ENCODE measurements around the gene TNFRSF18.

TNFRSF18 gene

DNA sequence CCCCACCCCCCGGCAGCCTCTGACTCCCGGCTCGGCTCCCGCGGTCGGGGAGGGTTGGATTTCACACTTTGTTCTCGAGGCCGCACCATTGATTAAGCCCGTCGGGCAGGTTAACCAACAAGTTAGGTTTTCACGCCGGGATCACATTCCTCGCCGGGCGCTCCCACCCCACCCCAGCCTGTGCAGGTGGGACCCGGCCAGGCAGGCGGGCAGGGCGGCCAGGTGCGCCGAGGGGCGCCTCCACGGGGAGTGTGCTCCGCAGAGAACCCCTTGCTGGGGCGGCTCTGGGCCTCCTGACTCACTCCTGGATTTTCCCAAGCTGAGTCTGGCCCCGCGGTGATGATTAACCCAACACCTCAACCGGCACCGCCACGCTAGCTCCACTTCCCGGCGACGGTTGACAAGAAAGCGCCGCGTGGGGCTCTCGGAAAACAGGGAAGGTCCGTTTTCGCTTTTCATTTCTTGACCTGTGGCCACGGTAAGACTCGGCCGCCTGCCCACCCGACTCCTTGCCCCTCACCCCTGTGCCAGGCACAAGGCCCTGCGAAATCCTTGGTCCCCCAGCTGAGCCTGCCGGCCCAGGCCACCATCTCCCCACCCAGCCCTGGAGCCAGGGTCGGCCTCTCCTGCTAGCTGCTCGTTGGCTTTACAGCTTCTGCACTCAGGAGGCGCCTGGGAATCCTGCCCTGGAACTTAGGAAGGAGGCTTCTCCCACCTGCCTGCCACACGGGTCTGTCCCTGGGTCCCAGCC, 41.5 kb downstream of the TNFRSF18 start:
- peak overlapping the region; percentile 85 for H3K4me3 ChIP-seq (ENCODE audit: low read depth, low read length)
- TF ChIP-seq, protein P1, sequence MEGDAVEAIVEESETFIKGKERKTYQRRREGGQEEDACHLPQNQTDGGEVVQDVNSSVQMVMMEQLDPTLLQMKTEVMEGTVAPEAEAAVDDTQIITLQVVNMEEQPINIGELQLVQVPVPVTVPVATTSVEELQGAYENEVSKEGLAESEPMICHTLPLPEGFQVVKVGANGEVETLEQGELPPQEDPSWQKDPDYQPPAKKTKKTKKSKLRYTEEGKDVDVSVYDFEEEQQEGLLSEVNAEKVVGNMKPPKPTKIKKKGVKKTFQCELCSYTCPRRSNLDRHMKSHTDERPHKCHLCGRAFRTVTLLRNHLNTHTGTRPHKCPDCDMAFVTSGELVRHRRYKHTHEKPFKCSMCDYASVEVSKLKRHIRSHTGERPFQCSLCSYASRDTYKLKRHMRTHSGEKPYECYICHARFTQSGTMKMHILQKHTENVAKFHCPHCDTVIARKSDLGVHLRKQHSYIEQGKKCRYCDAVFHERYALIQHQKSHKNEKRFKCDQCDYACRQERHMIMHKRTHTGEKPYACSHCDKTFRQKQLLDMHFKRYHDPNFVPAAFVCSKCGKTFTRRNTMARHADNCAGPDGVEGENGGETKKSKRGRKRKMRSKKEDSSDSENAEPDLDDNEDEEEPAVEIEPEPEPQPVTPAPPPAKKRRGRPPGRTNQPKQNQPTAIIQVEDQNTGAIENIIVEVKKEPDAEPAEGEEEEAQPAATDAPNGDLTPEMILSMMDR (IDR thresholded peaks at IDR 0.05; ENCODE audit: control insufficient read depth, extremely low read depth, insufficient read depth): no peak
- no peak for DNase-seq (ENCODE audit: low read depth)

DNA sequence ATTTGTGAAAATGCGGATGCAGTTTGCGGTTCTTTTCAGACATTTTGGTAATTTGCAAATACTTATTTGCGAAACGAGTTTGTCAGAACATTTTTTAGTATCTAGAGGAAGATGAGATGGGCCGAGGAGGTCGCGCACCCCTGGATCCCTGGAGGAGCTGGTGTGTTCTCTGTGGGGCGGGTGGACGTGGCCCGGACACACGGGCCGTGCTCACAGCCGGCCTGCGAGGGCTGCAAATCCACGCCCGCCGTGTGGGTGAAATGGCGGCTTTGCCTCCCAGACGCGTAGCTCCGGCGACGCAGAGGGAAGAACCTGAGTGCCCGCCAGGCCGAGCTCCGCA, 42.1 kb downstream of the TNFRSF18 start:
- TF ChIP-seq, protein P1 (IDR thresholded peaks at IDR 0.05; ENCODE audit: control insufficient read depth, extremely low read depth, insufficient read depth): no peak
- peak overlapping the region; percentile 85 for H3K4me3 ChIP-seq (ENCODE audit: low read depth, low read length)
- no peak for DNase-seq (ENCODE audit: low read depth)

DNA sequence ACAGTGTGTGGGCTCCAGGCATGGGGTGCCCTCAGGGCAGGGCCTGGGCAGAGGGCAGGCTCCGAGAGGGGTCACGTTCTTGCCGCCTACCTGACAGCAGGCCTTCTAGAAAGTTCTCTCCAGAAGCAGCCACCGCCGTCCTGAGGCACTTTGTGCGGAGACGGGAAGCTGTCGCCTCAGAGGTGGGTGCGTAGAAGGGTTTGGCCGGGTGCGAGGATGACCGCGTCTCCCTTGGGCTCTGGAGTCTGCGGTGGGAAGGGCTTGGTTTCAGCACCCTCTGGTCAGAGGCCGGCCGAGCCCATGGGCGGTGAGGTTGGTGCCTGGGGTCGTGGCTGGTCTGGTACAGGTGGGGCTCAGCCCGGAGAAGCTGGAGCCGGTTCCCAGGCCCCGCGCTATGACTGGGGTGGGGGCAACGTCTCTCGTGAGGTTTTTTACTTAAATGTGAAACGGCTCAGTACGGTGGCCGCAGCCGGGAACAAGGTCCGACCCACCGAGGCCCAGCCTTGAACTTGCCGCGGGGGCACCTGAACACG, 42.8 kb downstream of the TNFRSF18 start:
- TF ChIP-seq, protein P1 (IDR thresholded peaks at IDR 0.05; ENCODE audit: control insufficient read depth, extremely low read depth, insufficient read depth): no peak
- peak overlapping the region; percentile 85 for H3K4me3 ChIP-seq (ENCODE audit: low read depth, low read length)
- DNase-seq (ENCODE audit: low read depth): no peak

DNA sequence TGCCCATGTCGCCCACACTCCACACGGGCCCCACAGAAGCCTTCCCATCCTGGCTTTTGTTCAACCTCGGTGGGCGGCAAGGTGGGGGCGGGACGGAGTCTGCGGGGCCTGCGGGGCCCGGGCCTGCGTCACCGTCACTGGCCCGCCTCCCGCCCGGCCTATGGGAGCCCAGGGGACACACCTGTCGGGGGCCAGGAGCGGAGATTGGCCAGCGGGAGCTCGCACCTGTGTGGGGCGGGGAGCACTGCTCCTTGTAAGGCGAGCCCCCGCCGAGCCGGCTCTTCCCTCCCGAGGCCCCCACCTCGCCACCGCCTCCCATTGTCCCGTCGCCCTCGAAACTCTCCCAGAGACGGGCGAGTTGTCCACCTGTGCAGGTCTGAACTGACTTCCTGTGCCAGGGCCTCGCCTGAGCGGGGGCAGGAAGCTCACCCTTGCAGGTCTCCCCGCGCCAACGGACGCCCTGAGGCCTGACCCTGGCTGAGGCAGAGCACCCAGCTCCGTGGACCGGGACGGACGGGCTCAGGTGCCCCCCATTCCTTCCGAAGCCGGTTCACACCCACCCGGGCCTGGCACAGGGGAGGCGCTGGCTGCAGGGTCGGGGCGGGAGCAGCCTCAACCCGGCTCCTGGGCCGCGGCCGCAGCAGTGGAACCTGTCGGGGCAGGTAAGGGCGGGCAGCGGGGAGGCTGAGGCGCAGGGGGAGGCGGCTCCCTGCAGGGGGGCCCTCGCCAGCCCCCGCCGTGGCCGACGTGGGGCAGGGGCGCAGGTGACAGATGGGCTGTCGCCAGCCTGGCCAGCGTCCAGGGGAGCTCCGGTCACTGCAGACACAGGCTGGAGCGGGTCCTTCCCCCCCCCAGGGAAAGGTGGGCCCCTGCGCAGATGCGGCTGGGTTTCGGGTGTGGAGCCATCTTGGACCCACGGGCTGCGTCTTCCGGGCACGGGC, 43.5 kb downstream of the TNFRSF18 start:
- TF ChIP-seq, protein P1 (IDR thresholded peaks at IDR 0.05; ENCODE audit: control insufficient read depth, extremely low read depth, insufficient read depth): no peak
- H3K4me3 ChIP-seq (ENCODE audit: low read depth, low read length): peak overlapping the region; percentile 85
- peak; percentile 69 for DNase-seq (ENCODE audit: low read depth)

DNA sequence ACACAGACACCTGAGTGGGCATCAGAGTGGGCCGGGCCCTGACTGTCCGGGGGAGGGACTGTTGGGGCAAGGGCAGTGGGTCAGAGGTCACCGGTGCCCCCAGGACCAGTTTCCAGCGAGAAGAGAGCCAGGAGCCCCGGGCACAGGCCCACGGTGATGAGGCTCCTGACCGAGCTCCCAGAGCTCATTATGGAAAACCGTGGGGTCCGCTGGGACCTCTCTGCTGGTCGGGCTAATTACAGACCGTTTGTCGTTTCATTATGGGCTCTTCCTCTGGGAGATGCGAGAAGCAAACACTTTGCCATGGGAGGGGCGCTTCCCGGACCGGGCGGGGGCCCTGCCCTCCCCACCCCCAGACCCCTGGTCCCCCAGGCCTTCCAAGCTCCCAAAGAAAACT, 44.7 kb downstream of the TNFRSF18 start:
- no peak for DNase-seq (ENCODE audit: low read depth)
- H3K4me3 ChIP-seq (ENCODE audit: low read depth, low read length): no peak overlapping the region; the same call in 1 of the 2 replicates
- TF ChIP-seq, protein P1 (IDR thresholded peaks at IDR 0.05; ENCODE audit: control insufficient read depth, extremely low read depth, insufficient read depth): no peak

DNA sequence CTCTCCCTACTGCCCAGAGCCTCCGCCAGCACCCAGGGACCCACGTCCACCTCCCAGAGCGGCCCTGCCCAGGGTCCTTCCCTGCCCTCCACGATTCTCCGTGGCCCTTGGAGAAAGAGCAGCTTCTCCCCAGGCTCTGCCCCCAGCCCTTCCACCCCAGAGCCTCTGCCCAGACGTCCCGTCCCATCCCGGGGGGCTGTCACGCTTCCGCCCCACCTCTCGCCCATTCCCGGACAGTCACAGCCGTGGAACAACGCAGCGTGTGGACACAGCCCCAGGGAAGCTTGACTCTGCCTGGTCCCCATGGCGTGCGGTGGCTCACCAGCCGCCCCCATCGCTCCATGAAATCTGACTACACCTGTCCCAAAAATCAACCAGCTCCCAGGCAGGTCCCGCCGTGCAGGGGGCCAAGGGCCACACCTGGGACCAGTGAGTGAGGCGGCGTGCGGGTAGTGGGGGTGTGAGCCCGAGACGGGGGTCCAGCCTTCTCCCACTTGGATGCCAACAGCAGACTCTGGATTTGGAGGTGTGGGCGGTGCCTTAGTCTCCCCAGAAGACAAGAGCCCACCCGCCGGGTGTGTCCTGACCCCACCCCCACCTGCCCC, 45.2 kb downstream of the TNFRSF18 start:
- no peak overlapping the region for H3K4me3 ChIP-seq (ENCODE audit: low read depth, low read length)
- no peak for DNase-seq (ENCODE audit: low read depth)
- TF ChIP-seq, protein P1 (IDR thresholded peaks at IDR 0.05; ENCODE audit: control insufficient read depth, extremely low read depth, insufficient read depth): no peak
